HepG2 (cell line): ENCODE results near the gene ANKRD2. TPM values are rescaled to one million over a fixed set of nuclear protein-coding genes. Genes with fewer than 3 reads are reported as not detected.

Experiments
- FOSL2 ChIP-seq: sonication (generic); formaldehyde crosslinking; IDR thresholded peaks from 2 replicates; pipeline ENCODE4 v1.4.0; 2020; ENCODE audit warnings: missing genetic modification reagents
- GABPB1 ChIP-seq: IDR thresholded peaks from 2 replicates; pipeline ENCODE4 v1.6.1; 2016; ENCODE audit warnings: mild to moderate bottlenecking, missing genetic modification reagents, moderate library complexity, missing compliant biosample characterization
- HDAC1 ChIP-seq: sonication (generic); formaldehyde crosslinking; IDR thresholded peaks from 2 replicates; pipeline ENCODE4 v1.5.1; 2020; ENCODE audit warnings: mild to moderate bottlenecking, missing genetic modification reagents
- RFXAP ChIP-seq: sonication (generic); formaldehyde crosslinking; IDR thresholded peaks from 2 replicates; pipeline ENCODE4 v1.4.0; 2020; ENCODE audit warnings: missing genetic modification reagents, borderline replicate concordance
- ZC3H4 ChIP-seq: sonication (generic); formaldehyde crosslinking; IDR thresholded peaks from 2 replicates; pipeline ENCODE4 v1.4.0; 2020; ENCODE audit warnings: missing genetic modification reagents, borderline replicate concordance
- ZFYVE20 ChIP-seq: sonication (generic); formaldehyde crosslinking; IDR thresholded peaks from 2 replicates; pipeline ENCODE4 v1.8.0; 2023; ENCODE audit warnings: low read depth, mild to moderate bottlenecking, moderate library complexity, missing genetic modification reagents, borderline replicate concordance
- ZMYM2 ChIP-seq: sonication (generic); formaldehyde crosslinking; IDR thresholded peaks from 2 replicates; pipeline ENCODE4 v1.8.0; 2022; ENCODE audit warnings: mild to moderate bottlenecking, missing genetic modification reagents
- ZNF160 ChIP-seq: sonication (generic); formaldehyde crosslinking; IDR thresholded peaks from 2 replicates; pipeline ENCODE4 v1.8.0; 2022; ENCODE audit warnings: mild to moderate bottlenecking, inconsistent platforms, missing genetic modification reagents
- ZNF660 ChIP-seq: sonication (generic); formaldehyde crosslinking; IDR thresholded peaks from 2 replicates; pipeline ENCODE4 v1.5.1; 2020; ENCODE audit warnings: mild to moderate bottlenecking, low read depth, missing genetic modification reagents, borderline replicate concordance
- ZNF749 ChIP-seq: sonication (generic); formaldehyde crosslinking; IDR thresholded peaks from 2 replicates; pipeline ENCODE4 v1.8.0; 2022; ENCODE audit warnings: mild to moderate bottlenecking, missing genetic modification reagents, moderate library complexity, borderline replicate concordance
- ZNF768 ChIP-seq: sonication (generic); formaldehyde crosslinking; IDR thresholded peaks from 2 replicates; pipeline ENCODE4 v1.4.0; 2020; ENCODE audit warnings: missing genetic modification reagents
- ZNF777 ChIP-seq: sonication (generic); formaldehyde crosslinking; IDR thresholded peaks from 2 replicates; pipeline ENCODE4 v1.4.0; 2020; ENCODE audit warnings: missing genetic modification reagents
- ZNF879 ChIP-seq: sonication (generic); formaldehyde crosslinking; IDR thresholded peaks from 2 replicates; pipeline ENCODE4 v1.8.1; 2023; ENCODE audit warnings: missing genetic modification reagents
- polyA plus RNA-seq, 8 experiments: library from polyadenylated mRNA; depleted of rRNA in 3 of 8; stranded (reverse) in 7 of 8; unstranded in 1 of 8; fragments of >200 nt; fragmentation: Illumina TruSeq in 4 of 8; extraction: Trizol in 4 of 8; gene quantifications; 2 replicates each; pipeline versions ENCODE4 v1.2.1 to v1.2.3, GENCODE V29; 2011 to 2016; ENCODE audit warnings: low read depth in 4 of 8, missing spikeins in 1 of 8, mixed read lengths in 1 of 8; ENCODE audit not compliant: insufficient read depth in 1 of 8
- total RNA-seq, 5 experiments: library from RNA; depleted of rRNA; stranded (reverse); fragments of >200 nt; fragmentation: Illumina TruSeq; extraction: Trizol; gene quantifications; 2 replicates each; pipeline ENCODE4 v1.2.3, GENCODE V29; 2016; ENCODE audit warnings: low read depth in 1 of 5
- TF ChIP-seq, protein P1 (sequence below): sonication (generic); formaldehyde crosslinking; IDR thresholded peaks from 2 replicates; pipeline ENCODE4 v1.4.0; 2020; ENCODE audit warnings: missing genetic modification reagents, borderline replicate concordance
- TF ChIP-seq, protein P2 (sequence below): sonication (generic); formaldehyde crosslinking; IDR thresholded peaks from 2 replicates; pipeline ENCODE4 v1.4.0; 2020; ENCODE audit warnings: missing genetic modification reagents
- TF ChIP-seq, protein P3 (sequence below): sonication (generic); formaldehyde crosslinking; IDR thresholded peaks from 2 replicates; pipeline ENCODE4 v1.8.1; 2023; ENCODE audit warnings: mild to moderate bottlenecking, missing genetic modification reagents

The ANKRD2 gene
- total and polyA plus RNA-seq, 2 of the 13 experiments (the other 11 are each of a cell fraction or from before 2014, with no cell fraction given) = not detected

DNA sequence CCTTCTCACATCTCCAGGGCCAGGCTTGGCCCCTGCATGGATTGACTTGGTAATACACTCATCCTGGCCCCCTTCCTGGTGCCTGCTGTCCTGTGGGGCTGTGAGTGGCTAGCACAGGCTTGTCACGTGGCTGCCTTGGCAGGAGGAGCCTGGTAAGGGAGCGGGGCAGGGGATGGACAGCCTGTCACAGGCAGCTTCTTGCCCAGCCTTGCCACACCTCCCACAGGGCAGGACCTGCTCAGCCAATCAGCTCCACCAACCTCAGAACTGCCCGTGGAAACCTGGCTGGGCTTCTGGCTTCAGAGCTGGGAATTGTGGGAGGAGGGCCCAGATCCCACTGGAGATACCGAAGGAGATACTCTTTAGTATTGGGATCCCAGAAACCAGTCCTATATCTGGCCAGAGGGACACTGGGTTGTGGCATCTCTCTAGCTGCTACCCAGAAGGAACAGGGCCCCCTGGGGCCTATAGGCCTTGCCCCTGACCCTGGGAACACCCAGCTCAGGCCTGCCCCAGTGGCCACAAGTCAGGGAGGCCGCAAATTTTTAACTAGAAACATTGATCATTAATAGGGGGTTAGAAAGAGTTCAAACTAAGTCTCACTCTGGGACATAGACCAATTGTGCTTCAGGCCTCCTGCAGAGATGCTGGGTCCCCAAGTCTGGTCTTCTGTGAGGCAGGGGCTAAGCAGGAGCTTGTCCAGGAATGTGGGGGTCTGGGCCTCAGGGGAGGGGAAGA lies 11.7 kb downstream of the ANKRD2 start, which contains the start of gene HOGA1 (continued):
- TF ChIP-seq, protein P1, sequence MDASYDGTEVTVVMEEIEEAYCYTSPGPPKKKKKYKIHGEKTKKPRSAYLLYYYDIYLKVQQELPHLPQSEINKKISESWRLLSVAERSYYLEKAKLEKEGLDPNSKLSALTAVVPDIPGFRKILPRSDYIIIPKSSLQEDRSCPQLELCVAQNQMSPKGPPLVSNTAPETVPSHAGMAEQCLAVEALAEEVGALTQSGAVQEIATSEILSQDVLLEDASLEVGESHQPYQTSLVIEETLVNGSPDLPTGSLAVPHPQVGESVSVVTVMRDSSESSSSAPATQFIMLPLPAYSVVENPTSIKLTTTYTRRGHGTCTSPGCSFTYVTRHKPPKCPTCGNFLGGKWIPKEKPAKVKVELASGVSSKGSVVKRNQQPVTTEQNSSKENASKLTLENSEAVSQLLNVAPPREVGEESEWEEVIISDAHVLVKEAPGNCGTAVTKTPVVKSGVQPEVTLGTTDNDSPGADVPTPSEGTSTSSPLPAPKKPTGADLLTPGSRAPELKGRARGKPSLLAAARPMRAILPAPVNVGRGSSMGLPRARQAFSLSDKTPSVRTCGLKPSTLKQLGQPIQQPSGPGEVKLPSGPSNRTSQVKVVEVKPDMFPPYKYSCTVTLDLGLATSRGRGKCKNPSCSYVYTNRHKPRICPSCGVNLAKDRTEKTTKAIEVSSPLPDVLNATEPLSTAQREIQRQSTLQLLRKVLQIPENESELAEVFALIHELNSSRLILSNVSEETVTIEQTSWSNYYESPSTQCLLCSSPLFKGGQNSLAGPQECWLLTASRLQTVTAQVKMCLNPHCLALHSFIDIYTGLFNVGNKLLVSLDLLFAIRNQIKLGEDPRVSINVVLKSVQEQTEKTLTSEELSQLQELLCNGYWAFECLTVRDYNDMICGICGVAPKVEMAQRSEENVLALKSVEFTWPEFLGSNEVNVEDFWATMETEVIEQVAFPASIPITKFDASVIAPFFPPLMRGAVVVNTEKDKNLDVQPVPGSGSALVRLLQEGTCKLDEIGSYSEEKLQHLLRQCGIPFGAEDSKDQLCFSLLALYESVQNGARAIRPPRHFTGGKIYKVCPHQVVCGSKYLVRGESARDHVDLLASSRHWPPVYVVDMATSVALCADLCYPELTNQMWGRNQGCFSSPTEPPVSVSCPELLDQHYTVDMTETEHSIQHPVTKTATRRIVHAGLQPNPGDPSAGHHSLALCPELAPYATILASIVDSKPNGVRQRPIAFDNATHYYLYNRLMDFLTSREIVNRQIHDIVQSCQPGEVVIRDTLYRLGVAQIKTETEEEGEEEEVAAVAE = peak; percentile 85; the same call in 1 of the 2 replicates
- TF ChIP-seq ZNF879 (CRISPR knock-in tag) (no peak), ZFYVE20 (CRISPR knock-in tag) (no peak), GABPB1 (CRISPR knock-in tag) (peak; percentile 49), ZNF160 (CRISPR knock-in tag) (no peak), ZNF660 (CRISPR knock-in tag) (no peak), ZNF768 (CRISPR knock-in tag) (no peak), RFXAP (CRISPR knock-in tag) (0 out of 2 replicates have a peak, but pooled peaks have one; percentile 47), ZC3H4 (CRISPR knock-in tag) (no peak), FOSL2 (CRISPR knock-in tag) (peak; percentile 39; the same call in 1 of the 2 replicates), ZMYM2 (CRISPR knock-in tag) (no peak), ZNF749 (no peak), ZNF777 (CRISPR knock-in tag) (no peak), HDAC1 (CRISPR knock-in tag) (no peak)
- TF ChIP-seq, protein P2, sequence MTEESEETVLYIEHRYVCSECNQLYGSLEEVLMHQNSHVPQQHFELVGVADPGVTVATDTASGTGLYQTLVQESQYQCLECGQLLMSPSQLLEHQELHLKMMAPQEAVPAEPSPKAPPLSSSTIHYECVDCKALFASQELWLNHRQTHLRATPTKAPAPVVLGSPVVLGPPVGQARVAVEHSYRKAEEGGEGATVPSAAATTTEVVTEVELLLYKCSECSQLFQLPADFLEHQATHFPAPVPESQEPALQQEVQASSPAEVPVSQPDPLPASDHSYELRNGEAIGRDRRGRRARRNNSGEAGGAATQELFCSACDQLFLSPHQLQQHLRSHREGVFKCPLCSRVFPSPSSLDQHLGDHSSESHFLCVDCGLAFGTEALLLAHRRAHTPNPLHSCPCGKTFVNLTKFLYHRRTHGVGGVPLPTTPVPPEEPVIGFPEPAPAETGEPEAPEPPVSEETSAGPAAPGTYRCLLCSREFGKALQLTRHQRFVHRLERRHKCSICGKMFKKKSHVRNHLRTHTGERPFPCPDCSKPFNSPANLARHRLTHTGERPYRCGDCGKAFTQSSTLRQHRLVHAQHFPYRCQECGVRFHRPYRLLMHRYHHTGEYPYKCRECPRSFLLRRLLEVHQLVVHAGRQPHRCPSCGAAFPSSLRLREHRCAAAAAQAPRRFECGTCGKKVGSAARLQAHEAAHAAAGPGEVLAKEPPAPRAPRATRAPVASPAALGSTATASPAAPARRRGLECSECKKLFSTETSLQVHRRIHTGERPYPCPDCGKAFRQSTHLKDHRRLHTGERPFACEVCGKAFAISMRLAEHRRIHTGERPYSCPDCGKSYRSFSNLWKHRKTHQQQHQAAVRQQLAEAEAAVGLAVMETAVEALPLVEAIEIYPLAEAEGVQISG (CRISPR knock-in tag) = 0 out of 2 replicates have a peak, but pooled peaks have one; percentile 13
- TF ChIP-seq, protein P3, sequence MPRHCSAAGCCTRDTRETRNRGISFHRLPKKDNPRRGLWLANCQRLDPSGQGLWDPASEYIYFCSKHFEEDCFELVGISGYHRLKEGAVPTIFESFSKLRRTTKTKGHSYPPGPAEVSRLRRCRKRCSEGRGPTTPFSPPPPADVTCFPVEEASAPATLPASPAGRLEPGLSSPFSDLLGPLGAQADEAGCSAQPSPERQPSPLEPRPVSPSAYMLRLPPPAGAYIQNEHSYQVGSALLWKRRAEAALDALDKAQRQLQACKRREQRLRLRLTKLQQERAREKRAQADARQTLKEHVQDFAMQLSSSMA (CRISPR knock-in tag) = no peak
